HG03354 (cell line): ENCODE data around the gene PADI4.

Experiments
- ATAC-seq: cut with Tn5 transposase; IDR thresholded peaks from one replicate; pipeline ENCODE4 v1.9.1; 2021; ENCODE audit warnings: mild to moderate bottlenecking; ENCODE audit not compliant: unreplicated experiment, poor library complexity, severe bottlenecking

Gene PADI4

GRCh38 chr1:17307946-17308345, at the start of gene PADI4:
Gene PADI4 (plus strand): TSS chr1:17308197. CDS start chr1:17308223, 26 bp downstream.
- ATAC-seq = no peak

GRCh38 chr1:17258758-17259130, 49.3 kb upstream of the PADI4 start:
- ATAC-seq = no peak

GRCh38 chr1:17259233-17259873, 48.6 kb upstream of the PADI4 start:
- no peak for ATAC-seq

- ATAC-seq = no peak
These were observed 47.7 kb upstream of the PADI4 start for GRCh38 chr1:17260264-17260663.

- no peak for ATAC-seq
These were observed 47.3 kb upstream of the PADI4 start for GRCh38 chr1:17260738-17261137.

GRCh38 chr1:17263936-17264335, 44.1 kb upstream of the PADI4 start:
- ATAC-seq = no peak

GRCh38 chr1:17264470-17264869, 43.5 kb upstream of the PADI4 start:
- no peak for ATAC-seq

- ATAC-seq = no peak
These were observed 42.8 kb upstream of the PADI4 start for GRCh38 chr1:17265162-17265561.

- no peak for ATAC-seq
These were observed 42.0 kb upstream of the PADI4 start for GRCh38 chr1:17265950-17266349.

GRCh38 chr1:17270891-17271765, 36.9 kb upstream of the PADI4 start:
- ATAC-seq = no peak

GRCh38 chr1:17272066-17272465, 35.9 kb upstream of the PADI4 start:
- ATAC-seq = no peak

GRCh38 chr1:17272646-17273045, 35.4 kb upstream of the PADI4 start:
- ATAC-seq = no peak

GRCh38 chr1:17273096-17273495, 34.9 kb upstream of the PADI4 start:
- ATAC-seq = no peak

GRCh38 chr1:17274186-17275170, 33.5 kb upstream of the PADI4 start:
- ATAC-seq = no peak

GRCh38 chr1:17276568-17276967, 31.4 kb upstream of the PADI4 start:
- ATAC-seq = no peak

- no peak for ATAC-seq
These were observed 30.4 kb upstream of the PADI4 start for GRCh38 chr1:17277511-17278159.

GRCh38 chr1:17278996-17279830, 28.8 kb upstream of the PADI4 start:
- no peak for ATAC-seq

- ATAC-seq = no peak
These were observed 27.6 kb upstream of the PADI4 start for GRCh38 chr1:17280436-17280835.

- no peak for ATAC-seq
These were observed 27.1 kb upstream of the PADI4 start for GRCh38 chr1:17280894-17281293.
